ENCODE data around the gene MREG. TPM values are rescaled to one million over a fixed set of nuclear protein-coding genes. Genes with fewer than 3 reads are reported as not detected.

The MREG gene
- polyA plus RNA-seq, 6 donors from 2014 or later = 0.95 to 3.1 (median 2.3) TPM; not detected in 1

DNA sequence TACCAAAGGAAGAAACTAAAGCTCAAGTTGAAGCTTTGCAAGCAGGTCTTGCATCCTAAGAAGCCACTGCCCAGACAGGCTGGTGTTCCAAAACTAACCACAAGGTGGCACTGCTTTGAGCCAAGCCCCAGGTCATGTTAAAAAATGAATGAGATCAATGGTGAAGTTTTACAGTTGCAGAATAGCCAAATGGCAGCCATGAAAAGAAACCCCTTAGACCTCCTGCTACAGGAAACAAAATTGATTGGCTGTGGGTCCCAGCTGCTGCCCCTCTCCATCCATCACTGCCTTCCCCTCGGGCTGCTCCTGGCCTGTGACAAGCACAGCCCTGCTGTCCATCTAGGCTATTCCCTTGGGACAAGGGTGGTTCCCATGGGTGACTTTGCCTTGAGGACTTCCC, 20.7 kb upstream of the MREG start:
- Mint-ChIP-seq H3K36me3 (peaks cover under 1 to 10% of the 10 kb centered on the region in 2 donors), H3K4me3 (no peak overlapping the region), H3K9me3 (no peaks in the 10 kb centered on the region), H3K4me1 (peaks cover 5 to 8% (median 8%) of the 10 kb centered on the region in 3 donors), H3K27ac (peak overlapping the region in 1 of 6 donors; percentile 81), H3K27me3 (no peaks in the 10 kb centered on the region)
- DNase-seq = peak; percentile 63
- peak; percentile 70 to 79 for ATAC-seq (ENCODE audit: low read depth in 2 of 2)

DNA sequence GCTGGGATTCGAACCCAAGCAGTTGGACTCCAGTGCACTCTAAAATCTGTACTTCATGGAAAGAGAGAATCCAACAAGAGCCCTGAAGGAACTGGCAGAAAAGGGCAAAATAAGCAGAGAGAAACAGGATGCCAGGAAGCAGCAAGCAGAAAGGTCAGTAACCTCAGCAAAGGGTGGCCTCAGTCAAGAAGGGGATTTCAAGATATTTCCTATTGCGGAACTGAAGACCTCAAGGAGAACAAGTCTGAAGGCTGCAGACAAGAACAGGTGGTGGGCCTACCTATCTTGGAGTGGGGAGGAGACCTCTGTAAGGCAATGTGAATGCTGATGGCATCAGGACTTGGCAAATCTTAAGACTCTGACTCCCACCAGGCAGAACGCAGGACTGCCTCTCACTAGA, 20.1 kb upstream of the MREG start:
- no peaks in the 10 kb centered on the region for H3K27me3 Mint-ChIP-seq
- no peak overlapping the region for H3K27ac Mint-ChIP-seq
- H3K9me3 Mint-ChIP-seq = no peaks in the 10 kb centered on the region
- DNase-seq (no peak), ATAC-seq (ENCODE audit: low read depth in 2 of 2) (no peak)
- no peak overlapping the region for H3K4me3 Mint-ChIP-seq
- H3K36me3 Mint-ChIP-seq = peaks cover 0 to 10% of the 10 kb centered on the region in 2 donors
- H3K4me1 Mint-ChIP-seq = peaks cover 5 to 8% (median 8%) of the 10 kb centered on the region in 3 donors

DNA sequence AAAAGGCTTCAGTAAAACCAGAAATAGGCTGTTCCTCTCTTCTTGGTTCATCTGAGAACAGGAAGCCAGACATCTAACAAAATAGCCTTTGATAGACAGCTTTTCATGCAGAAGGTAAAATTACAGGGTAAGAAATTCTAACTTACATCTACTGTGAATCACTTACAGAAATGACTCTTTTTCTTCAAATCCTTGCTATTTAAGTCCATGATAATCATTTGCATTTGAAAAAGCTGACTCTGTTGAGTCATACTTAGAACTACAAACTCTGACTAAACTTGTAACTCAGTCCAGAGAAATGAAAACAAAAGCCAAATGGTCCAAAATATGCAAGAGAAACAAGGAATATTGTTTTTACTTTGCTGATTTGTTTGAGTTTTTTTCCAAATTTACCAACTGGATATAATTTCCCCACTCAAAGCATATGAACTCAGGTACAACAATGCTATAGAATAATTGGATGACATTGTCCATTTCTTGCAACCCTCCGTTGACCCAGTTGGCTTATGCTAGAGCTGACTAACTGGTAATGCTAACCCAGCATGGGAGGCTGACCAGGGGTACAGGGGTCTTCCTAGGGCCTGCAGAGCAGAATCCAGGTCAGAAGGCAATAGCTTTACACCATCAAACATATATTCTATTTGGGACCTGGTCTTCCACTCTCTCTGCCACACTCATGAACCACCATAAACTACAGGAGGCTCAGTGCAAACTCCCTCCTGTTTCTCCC, 18.8 kb upstream of the MREG start:
- peak overlapping the region in 1 of 6 donors; percentile 70 for H3K27ac Mint-ChIP-seq
- no peak for DNase-seq
- H3K4me3 Mint-ChIP-seq = no peak overlapping the region
- peaks cover 0 to 10% of the 10 kb centered on the region in 2 donors for H3K36me3 Mint-ChIP-seq
- ATAC-seq (ENCODE audit: low read depth in 2 of 2) = no peak
- H3K9me3 Mint-ChIP-seq = no peaks in the 10 kb centered on the region
- H3K4me1 Mint-ChIP-seq = peaks cover 5 to 8% (median 8%) of the 10 kb centered on the region in 3 donors
- no peaks in the 10 kb centered on the region for H3K27me3 Mint-ChIP-seq

DNA sequence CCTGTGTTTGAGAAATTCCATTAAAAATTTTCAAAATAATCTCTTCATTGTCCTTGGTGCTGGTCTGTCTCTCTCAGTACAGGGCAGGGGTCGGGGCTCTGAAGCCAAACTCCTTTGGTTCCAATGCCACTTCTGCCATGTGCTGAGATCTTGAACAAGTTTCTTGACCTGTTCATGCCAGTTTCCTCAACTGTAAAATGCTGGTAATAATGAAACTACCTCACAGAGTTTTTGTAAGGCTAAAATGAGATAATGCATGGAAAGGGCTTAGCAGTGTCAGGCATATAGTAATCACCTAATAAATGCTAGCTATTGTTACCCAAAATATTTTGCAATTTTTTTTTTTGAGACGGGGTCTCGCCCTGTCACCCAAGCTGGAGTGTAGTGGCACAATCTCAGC, 16.9 kb upstream of the MREG start:
- Mint-ChIP-seq H3K4me1 (peaks cover 5 to 8% (median 8%) of the 10 kb centered on the region in 3 donors), H3K4me3 (no peak overlapping the region), H3K27me3 (no peaks in the 10 kb centered on the region), H3K9me3 (no peaks in the 10 kb centered on the region), H3K36me3 (peaks cover 0 to 10% of the 10 kb centered on the region in 2 donors), H3K27ac (no peak overlapping the region)
- no peak for ATAC-seq (ENCODE audit: low read depth in 2 of 2)
- no peak for DNase-seq

DNA sequence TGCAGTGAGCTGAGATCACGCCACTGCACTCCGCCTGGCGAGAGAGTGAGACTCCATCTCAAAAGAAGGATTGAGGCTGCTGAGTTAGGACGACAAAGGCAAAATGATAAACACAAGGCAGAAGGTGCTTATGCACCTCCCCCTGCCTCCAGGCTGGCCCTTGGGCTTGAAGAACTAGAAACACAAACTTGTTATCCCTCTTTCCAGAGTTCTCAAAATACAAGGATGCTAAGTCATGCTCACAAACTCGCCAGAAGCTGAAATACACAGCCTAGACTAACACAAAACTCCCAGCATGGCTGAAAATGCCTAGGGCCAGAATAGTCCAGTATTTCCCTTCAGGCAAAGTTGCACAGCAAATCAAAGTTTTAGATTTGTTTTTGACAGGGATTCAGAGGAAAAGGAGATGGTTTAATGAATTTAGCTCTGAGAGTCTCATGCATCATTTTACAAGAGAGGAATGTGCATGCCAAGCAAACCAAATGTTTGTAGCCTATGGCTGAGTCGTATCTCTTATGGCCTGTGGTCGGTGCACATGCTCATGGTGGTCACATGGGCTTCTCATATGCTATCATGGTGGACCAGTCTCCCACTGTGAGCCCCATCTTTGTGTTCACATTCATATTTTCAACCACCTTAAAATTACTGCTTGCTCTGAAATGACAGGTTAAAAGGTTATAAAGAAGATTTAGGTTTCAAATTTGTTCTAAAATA, 16.2 kb upstream of the MREG start:
- Mint-ChIP-seq H3K27ac (no peak overlapping the region), H3K4me3 (no peak overlapping the region), H3K9me3 (no peaks in the 10 kb centered on the region), H3K36me3 (peaks cover 0 to 10% of the 10 kb centered on the region in 2 donors), H3K4me1 (peaks cover 5 to 8% (median 7%) of the 10 kb centered on the region in 3 donors), H3K27me3 (no peaks in the 10 kb centered on the region)
- DNase-seq (no peak), ATAC-seq (ENCODE audit: low read depth in 2 of 2) (no peak)

DNA sequence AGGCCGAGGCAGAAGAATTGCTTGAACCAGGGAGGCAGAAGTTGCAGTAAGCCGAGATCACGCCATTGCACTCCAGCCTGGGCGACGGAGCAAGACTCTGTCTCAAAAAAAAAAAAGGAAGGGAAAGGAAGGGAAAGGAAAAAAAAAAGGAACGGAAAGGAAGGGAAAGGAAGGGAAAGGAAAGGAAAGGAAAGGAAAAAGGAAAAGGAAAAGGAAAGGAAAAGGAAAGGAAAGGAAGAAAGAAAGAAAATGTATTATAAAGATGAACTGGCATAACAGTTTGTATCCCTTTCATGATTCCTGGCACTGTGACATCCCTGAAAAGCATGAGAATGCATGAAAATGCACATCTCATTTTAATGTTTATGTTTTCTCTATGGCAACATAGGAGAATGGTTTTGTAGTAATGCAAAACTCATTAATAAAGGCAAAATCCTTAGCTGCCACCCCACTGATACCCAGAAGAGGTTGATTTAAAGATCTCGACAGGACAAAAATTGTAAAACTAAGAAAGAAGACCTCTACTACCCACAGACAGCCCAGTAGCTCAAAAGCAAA, 11.5 kb upstream of the MREG start:
- no peak for DNase-seq
- no peak for ATAC-seq (ENCODE audit: low read depth in 2 of 2)
- no peaks in the 10 kb centered on the region for H3K9me3 Mint-ChIP-seq
- H3K27me3 Mint-ChIP-seq = no peaks in the 10 kb centered on the region
- H3K4me1 Mint-ChIP-seq = peaks cover 0 to 3% (median 1%) of the 10 kb centered on the region in 3 donors
- H3K27ac Mint-ChIP-seq = no peak overlapping the region
- peaks cover 0 to 2% of the 10 kb centered on the region in 2 donors for H3K36me3 Mint-ChIP-seq
- no peak overlapping the region for H3K4me3 Mint-ChIP-seq

DNA sequence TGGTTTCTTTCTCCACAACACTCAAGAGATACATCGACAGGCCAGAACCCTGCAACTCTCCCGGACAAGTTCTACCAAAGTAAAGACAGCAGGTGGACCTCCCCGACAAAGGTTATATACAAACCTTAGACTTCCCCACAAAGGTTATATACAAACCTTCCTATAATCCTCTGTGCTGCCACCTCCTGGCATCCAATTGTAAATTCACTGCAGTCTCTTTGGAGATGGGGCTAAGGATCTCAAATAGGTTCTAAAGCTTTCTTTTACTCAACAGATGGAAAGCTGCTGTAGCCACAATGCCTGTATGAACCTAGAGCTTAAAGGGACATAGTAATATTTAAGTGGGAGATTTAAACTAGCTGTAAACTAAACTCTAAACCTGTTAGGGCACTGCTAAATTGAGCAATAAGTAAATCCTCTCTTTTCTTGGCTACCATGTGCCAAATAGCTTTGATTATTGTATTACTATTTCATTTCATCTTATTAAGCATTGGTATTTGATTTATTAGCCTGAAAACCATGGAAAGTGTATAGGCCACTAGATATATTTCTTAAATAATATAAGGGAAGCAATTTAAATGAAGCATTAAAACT, 9.8 kb upstream of the MREG start:
- Mint-ChIP-seq H3K9me3 (peaks cover 0 to 6% (median 0%) of the 10 kb centered on the region in 7 donors), H3K27me3 (no peaks in the 10 kb centered on the region), H3K27ac (no peak overlapping the region), H3K4me1 (peaks cover 0 to 3% (median 1%) of the 10 kb centered on the region in 3 donors), H3K4me3 (no peak overlapping the region), H3K36me3 (peaks cover 0 to 7% of the 10 kb centered on the region in 2 donors)
- peak; percentile 29 for DNase-seq
- peak; percentile 49 to 76 for ATAC-seq (ENCODE audit: low read depth in 2 of 2)

DNA sequence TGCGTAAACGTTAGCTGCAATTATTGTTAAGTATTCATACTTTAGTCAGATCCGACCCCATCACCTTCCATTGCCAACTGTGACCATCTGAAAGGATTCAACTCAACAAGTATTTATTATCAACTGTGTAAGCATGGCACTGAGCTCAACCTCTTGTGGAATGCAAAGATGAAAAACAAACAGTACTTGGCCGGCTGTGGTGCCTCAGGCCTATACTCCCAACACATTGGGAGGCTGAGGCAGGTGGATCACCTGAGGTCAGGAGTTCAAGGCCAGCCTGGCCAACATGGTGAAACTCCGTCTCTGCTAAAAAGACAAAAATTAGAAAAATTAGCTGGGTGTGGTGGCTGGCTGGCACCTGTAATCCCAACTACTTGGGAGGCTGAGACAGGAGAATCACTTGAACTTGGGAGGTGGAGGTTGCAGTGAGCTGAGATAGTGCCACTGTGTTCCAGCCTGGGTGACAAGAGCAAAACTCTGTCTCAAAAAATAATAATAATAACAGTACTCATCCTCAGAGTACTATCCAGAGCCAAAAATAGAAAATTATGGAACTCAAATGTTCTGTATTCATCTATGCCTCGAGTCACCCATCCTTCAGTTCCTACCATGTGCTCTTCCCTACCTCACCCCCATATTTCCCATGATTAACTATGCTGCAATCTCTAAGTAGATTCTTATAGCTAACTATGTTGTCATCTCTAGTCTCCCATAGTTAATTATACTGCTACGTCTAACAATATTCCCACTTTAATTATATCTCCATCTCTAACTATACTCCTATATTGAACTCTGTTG, 8.6 kb upstream of the MREG start:
- Mint-ChIP-seq H3K9me3 (peaks cover 0 to 6% (median 0%) of the 10 kb centered on the region in 7 donors), H3K4me1 (peaks cover 0 to 4% (median 4%) of the 10 kb centered on the region in 3 donors), H3K27me3 (no peaks in the 10 kb centered on the region), H3K4me3 (no peak overlapping the region), H3K36me3 (peaks cover 0 to 8% of the 10 kb centered on the region in 2 donors), H3K27ac (peak overlapping the region in 1 of 6 donors; percentile 68)
- DNase-seq (no peak), ATAC-seq (ENCODE audit: low read depth in 2 of 2) (no peak)

DNA sequence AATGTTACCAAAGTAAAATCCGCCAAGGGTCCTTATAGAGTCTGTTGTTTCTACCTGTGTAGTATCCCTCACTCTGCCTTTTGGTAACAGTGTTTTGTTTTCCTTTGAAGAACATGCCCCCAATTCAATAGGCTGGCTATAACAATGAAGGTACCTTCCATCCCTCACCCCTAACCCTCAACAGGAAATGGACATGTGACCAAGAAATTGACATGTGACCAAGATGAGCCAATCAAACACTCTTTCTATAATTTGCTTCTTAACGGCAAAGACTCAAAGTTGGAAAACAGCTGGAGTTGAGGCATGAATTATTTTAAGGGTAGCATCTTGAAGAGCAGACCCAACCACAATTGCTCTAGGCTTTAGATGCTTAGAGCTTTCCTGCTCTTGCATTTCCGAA, 5.4 kb upstream of the MREG start:
- H3K27ac Mint-ChIP-seq = peak overlapping the region in 2 of 6 donors; percentile 35 to 74
- H3K36me3 Mint-ChIP-seq = peaks cover 0 to 8% of the 10 kb centered on the region in 2 donors
- peaks cover 0 to 6% (median 0%) of the 10 kb centered on the region in 7 donors for H3K9me3 Mint-ChIP-seq
- ATAC-seq (ENCODE audit: low read depth in 2 of 2) (no peak), DNase-seq (no peak)
- H3K4me1 Mint-ChIP-seq = peaks cover 15 to 25% (median 22%) of the 10 kb centered on the region in 3 donors
- no peaks in the 10 kb centered on the region for H3K27me3 Mint-ChIP-seq
- H3K4me3 Mint-ChIP-seq = peak overlapping the region in 1 of 8 donors; percentile 13

DNA sequence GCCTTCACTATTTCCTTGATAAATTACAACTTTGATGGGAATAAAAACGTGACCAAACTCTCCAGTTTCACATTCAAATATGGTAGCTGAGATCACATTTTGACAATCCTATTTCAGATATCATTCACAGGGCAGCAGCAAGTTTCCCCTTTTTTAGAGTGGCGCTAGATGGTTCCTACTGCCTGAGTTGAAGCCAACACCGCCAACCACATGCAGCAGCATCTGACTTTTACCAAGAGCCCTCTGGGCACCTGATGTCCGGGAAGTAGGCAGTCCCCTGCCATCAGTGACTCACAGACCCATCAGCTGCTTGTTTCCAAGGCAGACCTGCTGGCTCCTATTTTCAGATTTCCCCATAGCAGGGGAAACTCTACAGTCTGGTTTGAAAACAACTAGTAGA, 4.0 kb upstream of the MREG start:
- peak overlapping the region in 4 of 6 donors; percentile 15 to 82 (median 53) for H3K27ac Mint-ChIP-seq
- DNase-seq (no peak), ATAC-seq (ENCODE audit: low read depth in 2 of 2) (no peak)
- no peak overlapping the region for H3K4me3 Mint-ChIP-seq
- H3K27me3 Mint-ChIP-seq = no peaks in the 10 kb centered on the region
- peaks cover 0 to 8% of the 10 kb centered on the region in 2 donors for H3K36me3 Mint-ChIP-seq
- peaks cover 24 to 32% (median 29%) of the 10 kb centered on the region in 3 donors for H3K4me1 Mint-ChIP-seq
- H3K9me3 Mint-ChIP-seq = peaks cover 0 to 6% (median 0%) of the 10 kb centered on the region in 7 donors

DNA sequence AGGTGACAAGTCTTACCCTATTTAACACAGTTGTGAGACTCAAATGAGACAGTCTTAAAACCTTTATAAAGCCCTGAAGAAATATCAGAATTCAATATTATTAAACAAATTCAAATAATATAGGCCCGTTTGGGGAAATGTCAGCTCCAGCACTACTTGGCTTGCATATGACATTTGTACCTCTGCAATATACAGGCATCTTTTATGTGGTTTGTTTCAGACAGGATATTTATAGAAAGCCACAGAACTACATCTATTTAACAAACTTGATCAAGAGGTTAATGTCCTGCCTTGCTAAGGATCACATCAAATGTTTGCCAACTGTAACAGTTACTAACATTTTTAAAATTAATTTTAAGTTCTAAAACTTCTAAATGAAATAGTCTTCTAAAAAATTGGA, 3.2 kb upstream of the MREG start:
- ATAC-seq (ENCODE audit: low read depth in 2 of 2) (no peak), DNase-seq (no peak)
- H3K36me3 Mint-ChIP-seq = peaks cover 0 to 8% of the 10 kb centered on the region in 2 donors
- H3K9me3 Mint-ChIP-seq = peaks cover 0 to 6% (median 0%) of the 10 kb centered on the region in 7 donors
- no peak overlapping the region for H3K4me3 Mint-ChIP-seq
- H3K27ac Mint-ChIP-seq = peak overlapping the region in 4 of 6 donors; percentile 32 to 98 (median 86)
- H3K27me3 Mint-ChIP-seq = no peaks in the 10 kb centered on the region
- peaks cover 31 to 37% (median 34%) of the 10 kb centered on the region in 3 donors for H3K4me1 Mint-ChIP-seq

DNA sequence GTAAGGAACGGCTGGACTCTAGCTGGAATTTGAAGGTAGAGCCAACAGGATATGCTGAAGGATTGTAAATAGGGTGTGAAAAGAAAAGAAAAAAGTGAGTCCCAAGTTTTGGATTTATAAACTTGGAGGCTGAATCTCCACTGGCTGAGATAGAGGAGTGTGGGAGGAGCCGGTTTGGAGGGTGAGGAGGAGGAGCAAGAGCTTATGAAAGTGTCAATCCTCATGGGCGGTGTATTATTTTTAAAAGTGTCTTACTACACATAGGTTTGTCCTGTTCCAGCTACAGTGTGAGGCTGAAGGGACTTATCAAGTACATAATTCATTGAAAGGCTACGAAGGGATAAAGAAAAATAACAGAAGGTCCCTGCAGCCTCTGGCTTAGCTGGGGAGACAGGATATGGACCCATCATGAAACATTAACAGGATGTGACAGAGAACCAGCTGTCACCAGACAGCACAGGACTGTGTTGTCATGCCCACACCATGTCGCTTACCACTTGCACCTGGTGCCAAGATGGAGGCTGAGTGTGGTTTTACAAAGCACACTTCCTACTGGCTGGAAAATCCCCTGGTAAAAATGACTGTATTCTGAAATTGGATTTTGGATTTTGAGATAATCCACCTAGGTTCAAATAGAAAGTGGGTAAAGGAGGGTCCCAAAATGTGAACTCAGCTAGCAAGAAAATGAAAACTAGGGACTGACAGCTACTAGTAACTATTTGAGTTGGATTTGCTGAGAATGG, 2.5 kb upstream of the MREG start:
- H3K36me3 Mint-ChIP-seq = peaks cover 0 to 8% of the 10 kb centered on the region in 2 donors
- ATAC-seq (ENCODE audit: low read depth in 2 of 2) (peak; percentile 66 to 75), DNase-seq (peak; percentile 39)
- H3K4me1 Mint-ChIP-seq = peaks cover 31 to 37% (median 34%) of the 10 kb centered on the region in 3 donors
- peak overlapping the region; percentile 32 to 98 (median 84) for H3K27ac Mint-ChIP-seq
- no peaks in the 10 kb centered on the region for H3K27me3 Mint-ChIP-seq
- peaks cover 0 to 6% (median 0%) of the 10 kb centered on the region in 7 donors for H3K9me3 Mint-ChIP-seq
- H3K4me3 Mint-ChIP-seq = peak overlapping the region in 2 of 8 donors; percentile 41 to 59

Data from naive B cell (primary cell).